GM18508 (cell line): ENCODE data around the gene SULT1E1.
"Not testable (repeated sequence)": the region's sequence is repeated elsewhere in the genome, so short reads cannot be mapped to it uniquely, and the experiment has no call there.

Source experiments
- ATAC-seq: cut with Tn5 transposase; IDR thresholded peaks from one replicate; pipeline ENCODE4 v1.9.1; 2021; ENCODE audit warnings: moderate number of reproducible peaks; ENCODE audit not compliant: insufficient read depth, unreplicated experiment

The SULT1E1 gene

GRCh38 chr4:69848028-69848427, 11.9 kb downstream of the SULT1E1 start:
- ATAC-seq: no peak

- peak; percentile 45 for ATAC-seq
Observed at GRCh38 chr4:69843932-69844331, 16.0 kb downstream of the SULT1E1 start.

- no peak for ATAC-seq
Observed at GRCh38 chr4:69843301-69843700, 16.6 kb downstream of the SULT1E1 start.

GRCh38 chr4:69838977-69839376, 21.0 kb downstream of the SULT1E1 start:
- ATAC-seq: no peak

- no peak for ATAC-seq
Observed at GRCh38 chr4:69836287-69836686, 23.7 kb downstream of the SULT1E1 start.

- no peak for ATAC-seq
Observed at GRCh38 chr4:69835766-69836165, 24.2 kb downstream of the SULT1E1 start.

GRCh38 chr4:69833251-69833650, 26.7 kb downstream of the SULT1E1 start:
- ATAC-seq: no peak

- peak; percentile 49 for ATAC-seq
Observed at GRCh38 chr4:69832326-69833030, 27.5 kb downstream of the SULT1E1 start.

- peak; percentile 94 for ATAC-seq
Observed at GRCh38 chr4:69831646-69832325, 28.2 kb downstream of the SULT1E1 start.

GRCh38 chr4:69831270-69831627, 28.7 kb downstream of the SULT1E1 start:
- no peak for ATAC-seq

- no peak for ATAC-seq
Observed at GRCh38 chr4:69830560-69831269, 29.2 kb downstream of the SULT1E1 start.

- no peak for ATAC-seq
Observed at GRCh38 chr4:69830192-69830559, 29.8 kb downstream of the SULT1E1 start.

GRCh38 chr4:69829678-69830077, 30.3 kb downstream of the SULT1E1 start:
- ATAC-seq: no peak

GRCh38 chr4:69828828-69829227, 31.1 kb downstream of the SULT1E1 start:
- ATAC-seq: no peak

- not testable (repeated sequence) for ATAC-seq
Observed at GRCh38 chr4:69825056-69825455, 34.9 kb downstream of the SULT1E1 start.

- ATAC-seq: peak; percentile 84
Observed at GRCh38 chr4:69823481-69824186, 36.3 kb downstream of the SULT1E1 start.

GRCh38 chr4:69823048-69823447, 36.9 kb downstream of the SULT1E1 start:
- ATAC-seq: no peak

- no peak for ATAC-seq
Observed at GRCh38 chr4:69822198-69822597, 37.7 kb downstream of the SULT1E1 start.

GRCh38 chr4:69818060-69818639, 41.8 kb downstream of the SULT1E1 start:
- ATAC-seq: no peak

GRCh38 chr4:69816236-69816635, 43.7 kb downstream of the SULT1E1 start:
- no peak for ATAC-seq
